HG03060 (cell line): ENCODE results near the gene BACH2.
"Not testable (repeated sequence)": the region's sequence is repeated elsewhere in the genome, so short reads cannot be mapped to it uniquely, and the experiment has no call there.

ENCODE experiments used
- ATAC-seq: cut with Tn5 transposase; IDR thresholded peaks from one replicate; pipeline ENCODE4 v1.9.1; 2021; ENCODE audit warnings: low read depth, moderate number of reproducible peaks; ENCODE audit not compliant: unreplicated experiment

Gene BACH2

GRCh38 chr6:90079560-90080490 lies 216.8 kb downstream of the BACH2 start:
- no peak for ATAC-seq

DNA sequence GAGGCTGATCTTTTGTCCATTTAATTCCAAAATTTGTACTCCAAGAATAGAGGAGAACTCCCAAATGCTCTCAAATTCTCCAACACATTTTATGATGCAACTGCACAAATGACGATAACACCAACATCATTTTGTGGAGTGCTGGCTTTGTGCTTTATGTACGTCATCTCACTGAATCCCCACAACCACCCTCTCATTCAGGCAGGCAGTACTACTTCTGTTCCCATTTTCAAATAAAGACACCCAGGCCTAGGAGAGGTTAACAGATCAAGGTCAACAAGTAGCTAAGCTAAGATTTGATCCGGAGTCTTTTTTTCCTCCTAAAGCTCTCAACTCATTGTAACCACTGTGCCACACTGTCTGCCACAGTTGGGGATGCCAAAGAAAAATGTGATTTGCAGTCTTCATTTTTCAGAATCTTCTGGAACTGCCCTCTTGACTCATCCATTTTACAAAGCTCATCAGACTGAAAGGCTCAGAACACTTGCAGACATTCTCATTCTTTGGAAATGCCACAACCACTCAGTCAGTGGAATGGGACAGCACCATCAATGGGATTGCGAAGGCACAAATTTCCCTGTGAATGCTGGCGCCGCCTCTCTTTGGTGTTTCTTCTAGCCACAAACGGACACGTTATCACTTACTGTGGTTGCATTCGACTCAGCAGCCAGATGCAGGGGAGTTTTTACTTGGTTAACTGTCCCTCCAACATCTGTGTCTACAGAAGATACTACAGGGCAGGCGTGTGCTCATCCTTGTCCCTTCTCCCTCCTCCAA lies 217.9 kb downstream of the BACH2 start:
- ATAC-seq: no peak

DNA sequence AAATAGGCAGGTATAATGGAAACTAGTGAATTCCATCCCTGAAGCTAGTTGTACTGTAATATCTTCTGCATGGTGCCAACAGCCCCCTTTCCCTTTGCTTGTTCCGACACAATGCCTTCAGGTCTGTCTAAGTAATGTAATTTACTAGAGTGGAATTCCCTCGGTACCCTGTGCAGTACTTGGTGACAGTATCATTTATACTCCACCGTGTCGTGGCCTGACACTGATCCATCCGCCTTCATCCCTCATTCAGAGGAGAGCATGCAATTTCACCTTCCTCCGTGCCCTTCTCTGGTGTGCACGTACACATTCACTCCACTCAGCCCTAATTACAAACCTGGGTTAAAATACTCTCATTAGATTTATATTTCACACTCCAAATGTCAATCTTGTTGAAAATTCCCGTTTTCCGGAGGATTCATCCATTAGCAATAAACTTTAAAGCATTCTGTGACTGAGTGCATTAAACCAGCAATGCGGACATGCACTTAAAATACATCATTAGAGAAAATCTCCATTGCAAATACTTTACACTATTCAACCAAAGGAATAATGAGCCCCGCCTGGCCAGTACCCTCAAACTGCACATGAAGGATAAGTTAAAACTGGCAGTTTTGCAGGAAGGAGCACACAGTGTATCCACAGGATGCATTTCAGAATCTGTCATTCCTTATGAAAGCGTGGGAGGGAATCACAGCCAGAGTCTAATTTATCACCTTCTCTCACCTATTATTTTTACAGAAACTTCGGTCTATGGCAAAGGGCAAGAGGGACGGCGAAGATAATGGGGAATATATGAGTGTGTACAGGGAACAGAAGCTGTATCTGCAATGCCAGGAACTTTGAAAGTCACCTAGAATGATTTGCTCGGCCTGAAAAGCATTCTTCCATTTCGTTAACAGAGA lies 219.9 kb downstream of the BACH2 start:
- no peak for ATAC-seq

GRCh38 chr6:90074161-90074850 lies 222.3 kb downstream of the BACH2 start:
- ATAC-seq: no peak

- no peak for ATAC-seq
Observed at GRCh38 chr6:90072935-90073464, 223.6 kb downstream of the BACH2 start.

- ATAC-seq: no peak
Observed at GRCh38 chr6:90072501-90072900, 224.1 kb downstream of the BACH2 start.

DNA sequence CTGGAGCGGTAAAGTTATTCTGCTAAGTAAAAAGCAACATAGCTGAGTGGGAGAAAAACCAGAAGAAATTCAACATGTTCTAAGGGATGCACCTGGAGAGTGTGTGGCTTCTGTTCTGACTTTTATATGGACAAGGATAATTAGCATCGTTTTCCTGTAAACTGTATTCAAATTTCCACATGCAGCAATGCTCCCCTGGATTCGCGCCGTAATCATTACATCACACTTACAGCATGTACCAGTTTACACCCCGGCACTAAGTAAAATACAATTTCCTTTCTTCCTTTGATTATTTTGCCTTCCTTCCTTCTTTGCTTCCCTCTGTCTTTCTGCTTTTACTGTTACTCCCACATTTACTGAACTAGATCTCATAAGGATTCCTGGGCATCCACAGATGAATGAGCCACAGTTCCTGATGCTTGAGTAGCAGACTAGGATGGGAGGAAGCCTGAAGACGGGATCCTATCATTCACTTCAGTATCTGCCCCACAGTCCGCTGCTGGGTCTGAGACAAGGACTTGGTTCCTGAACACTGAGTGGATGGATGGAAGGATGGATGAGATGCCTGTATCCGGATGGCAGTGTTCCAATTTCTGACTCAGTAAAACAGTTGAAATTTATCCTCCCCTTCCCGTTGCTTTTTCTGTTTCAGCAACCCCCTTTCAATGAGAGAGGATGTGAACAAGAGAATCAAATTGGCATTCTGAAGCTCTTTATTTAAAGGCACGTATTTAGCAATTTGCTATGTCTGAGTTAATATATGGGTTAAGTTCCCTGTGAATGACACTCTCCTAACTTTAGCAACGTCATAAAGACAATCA lies 227.7 kb downstream of the BACH2 start:
- ATAC-seq: no peak

DNA sequence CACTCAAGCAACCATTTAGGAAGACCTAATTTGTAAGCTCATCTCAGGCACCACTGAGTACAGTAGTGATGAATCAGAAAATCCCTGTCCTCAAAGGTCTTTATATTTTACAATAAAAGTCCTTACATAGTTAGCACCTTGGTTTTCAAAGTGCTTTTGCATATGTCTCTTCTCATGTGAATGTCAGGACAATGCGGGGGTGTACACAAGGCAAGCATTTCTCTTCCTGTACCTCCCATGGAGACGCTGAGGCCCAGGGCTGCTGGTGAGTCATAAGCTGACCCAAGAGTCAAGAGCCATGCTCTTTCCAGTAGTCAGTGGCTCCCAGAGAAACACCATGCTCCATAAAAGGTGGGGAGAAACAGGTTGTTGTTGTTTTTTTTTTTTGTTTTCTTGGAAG lies 228.4 kb downstream of the BACH2 start:
- ATAC-seq: no peak

GRCh38 chr6:90066697-90067096 lies 229.9 kb downstream of the BACH2 start:
- ATAC-seq: no peak

- no peak for ATAC-seq
Observed at GRCh38 chr6:90065173-90065572, 231.5 kb downstream of the BACH2 start.

GRCh38 chr6:90062667-90063066 lies 234.0 kb downstream of the BACH2 start:
- no peak for ATAC-seq

GRCh38 chr6:90062051-90062450 lies 234.6 kb downstream of the BACH2 start:
- no peak for ATAC-seq

GRCh38 chr6:90059178-90059577 lies 237.5 kb downstream of the BACH2 start:
- not testable (repeated sequence) for ATAC-seq

DNA sequence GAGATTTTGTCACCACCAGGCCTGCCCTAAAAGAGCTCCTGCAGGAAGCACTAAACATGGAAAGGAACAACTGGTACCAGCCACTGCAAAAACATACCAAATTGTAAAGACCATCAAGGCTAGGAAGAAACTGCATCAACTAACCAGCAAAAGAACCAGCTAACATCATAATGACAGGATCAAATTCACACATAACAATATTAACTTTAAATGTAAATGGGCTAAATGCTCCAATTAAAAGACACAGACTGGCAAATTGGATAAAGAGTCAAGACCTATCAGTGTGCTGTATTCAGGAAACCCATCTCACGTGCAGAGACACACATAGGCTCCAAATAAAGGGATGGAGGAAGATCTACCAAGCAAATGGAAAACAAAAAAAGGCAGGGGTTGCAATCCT lies 240.7 kb downstream of the BACH2 start:
- not testable (repeated sequence) for ATAC-seq

GRCh38 chr6:90054193-90054592 lies 242.4 kb downstream of the BACH2 start:
- not testable (repeated sequence) for ATAC-seq

DNA sequence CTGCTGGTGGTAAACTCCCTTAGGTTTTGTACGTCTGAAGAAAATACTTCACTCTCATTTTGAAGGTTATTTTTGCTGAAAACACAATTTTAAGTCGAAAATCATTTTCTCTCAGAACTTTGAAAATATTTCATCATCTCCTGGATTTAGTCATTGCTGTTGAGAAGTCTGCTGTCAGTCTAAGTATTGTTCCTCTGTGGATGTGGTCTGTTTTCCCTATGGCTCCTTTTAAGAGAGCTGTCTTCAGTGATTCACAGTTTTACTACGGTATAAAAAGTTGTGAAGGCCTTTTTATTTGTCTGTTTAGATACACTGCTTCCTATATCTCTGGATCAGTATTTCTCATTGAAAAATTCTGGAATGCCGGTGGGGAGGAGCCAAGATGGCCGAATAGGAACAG lies 243.0 kb downstream of the BACH2 start:
- ATAC-seq: no peak

DNA sequence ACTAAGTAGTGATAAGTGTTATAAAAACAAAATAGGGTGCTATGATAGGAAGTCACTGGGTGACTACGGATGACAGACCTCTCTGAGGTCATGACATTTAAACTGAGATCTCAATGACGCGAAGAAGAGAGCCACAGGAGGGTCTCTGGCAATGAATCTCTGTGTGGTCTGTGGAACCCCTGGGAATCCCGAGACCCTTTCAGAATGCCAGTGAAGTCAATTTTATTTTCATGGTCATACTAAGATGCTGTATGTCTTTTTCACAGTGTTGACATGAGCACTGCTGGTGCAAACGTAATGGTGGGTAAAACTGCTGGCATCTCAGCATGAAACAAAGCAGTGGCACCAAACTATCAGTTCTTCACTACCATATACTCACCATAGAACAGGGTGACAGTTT lies 247.3 kb downstream of the BACH2 start:
- no peak for ATAC-seq

- ATAC-seq: no peak
Observed at GRCh38 chr6:90048206-90048967, 248.3 kb downstream of the BACH2 start.
